Thoracic aorta (tissue), 2 donors: ENCODE data around the gene LDLRAD2. TPM values are rescaled to one million over a fixed set of nuclear protein-coding genes. Genes with fewer than 3 reads are reported as not detected.
A peak's percentile ranks its signal among the peaks of the same experiment; 100 is the strongest.

Experiments
- ATAC-seq: fragments of 150-250 bp; one replicate; pipeline ENCODE4 v1.8.0; 2017; ENCODE audit warnings: low read depth; ENCODE audit not compliant: insufficient number of reproducible peaks, low FRiP score
- DNase-seq: peaks from one replicate; pipeline ENCODE4 v3.0.0-alpha.2; 2020; ENCODE audit warnings: low spot score
- H3K27ac ChIP-seq, 2 donors: fragments of 200-600 bp; sonication (generic); 1 replicate in 1 of 2; 2 replicates in 1 of 2; pipeline ENCODE4 v1.5.1; 2016; ENCODE audit warnings: mild to moderate bottlenecking in 2 of 2, moderate library complexity in 2 of 2
- H3K27me3 ChIP-seq: fragments of 200-600 bp; sonication (generic); replicated peaks from 2 replicates; pipeline ENCODE4 v1.6.0; 2016; ENCODE audit warnings: mild to moderate bottlenecking; ENCODE audit not compliant: insufficient read depth
- H3K36me3 ChIP-seq: fragments of 200-600 bp; sonication (generic); one replicate; pipeline ENCODE4 v1.5.1; 2016
- H3K4me1 ChIP-seq, 2 donors: fragments of 200-600 bp; sonication (generic); 1 replicate in 1 of 2; 2 replicates in 1 of 2; pipeline versions ENCODE4 v1.5.1 to v1.6.0; 2016; ENCODE audit warnings: low read depth in 2 of 2, mild to moderate bottlenecking in 1 of 2; ENCODE audit not compliant: control insufficient read depth in 1 of 2
- H3K4me3 ChIP-seq: fragments of 200-600 bp; sonication (generic); 2 replicates; pipeline ENCODE4 v1.5.1; 2016; ENCODE audit warnings: mild to moderate bottlenecking
- H3K9me3 ChIP-seq: fragments of 200-600 bp; sonication (generic); 2 replicates; pipeline ENCODE4 v1.5.1; 2016
- total RNA-seq, 2 donors: library from RNA; depleted of rRNA; stranded (reverse); fragments of >200 nt; gene quantifications; one replicate each; pipeline versions ENCODE4 v1.1.0 to v1.2.3, GENCODE V29; 2016
- TF ChIP-seq, protein P1 (sequence below): fragments of 200-600 bp; sonication (generic); IDR thresholded peaks from one replicate; pipeline ENCODE4 v1.5.1; 2019; ENCODE audit warnings: antibody characterized with exemption

Gene LDLRAD2
- total RNA-seq, 2 donors from 2014 or later, result 0.27 TPM; not detected in 1

DNA sequence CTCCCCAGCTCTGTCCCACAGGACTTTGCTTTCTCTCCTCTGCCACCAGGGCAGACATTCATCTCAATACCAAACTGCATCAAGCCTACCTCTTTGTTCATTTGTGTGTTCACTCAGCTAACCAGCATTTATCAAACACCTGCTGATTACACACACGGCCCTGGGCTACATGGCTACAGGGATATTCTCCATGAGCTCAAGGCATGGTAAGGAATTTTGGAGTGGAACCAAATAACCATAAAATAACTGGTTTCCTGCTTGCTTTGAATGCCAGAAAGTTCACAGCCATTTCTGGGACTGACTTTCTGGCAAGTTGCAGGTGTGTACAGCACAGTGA lies 54.6 kb downstream of the LDLRAD2 start:
- Histone ChIP-seq H3K36me3 (peaks cover 65% of the 10 kb centered on the region), H3K27ac (no peak overlapping the region), H3K4me1 (peaks cover 8 to 18% of the 10 kb centered on the region in 2 donors), H3K4me3 (no peak overlapping the region), H3K9me3 (no peaks in the 10 kb centered on the region), H3K27me3 (no peaks in the 10 kb centered on the region)
- DNase-seq (no peak), ATAC-seq (no peak)
- TF ChIP-seq, protein P1, sequence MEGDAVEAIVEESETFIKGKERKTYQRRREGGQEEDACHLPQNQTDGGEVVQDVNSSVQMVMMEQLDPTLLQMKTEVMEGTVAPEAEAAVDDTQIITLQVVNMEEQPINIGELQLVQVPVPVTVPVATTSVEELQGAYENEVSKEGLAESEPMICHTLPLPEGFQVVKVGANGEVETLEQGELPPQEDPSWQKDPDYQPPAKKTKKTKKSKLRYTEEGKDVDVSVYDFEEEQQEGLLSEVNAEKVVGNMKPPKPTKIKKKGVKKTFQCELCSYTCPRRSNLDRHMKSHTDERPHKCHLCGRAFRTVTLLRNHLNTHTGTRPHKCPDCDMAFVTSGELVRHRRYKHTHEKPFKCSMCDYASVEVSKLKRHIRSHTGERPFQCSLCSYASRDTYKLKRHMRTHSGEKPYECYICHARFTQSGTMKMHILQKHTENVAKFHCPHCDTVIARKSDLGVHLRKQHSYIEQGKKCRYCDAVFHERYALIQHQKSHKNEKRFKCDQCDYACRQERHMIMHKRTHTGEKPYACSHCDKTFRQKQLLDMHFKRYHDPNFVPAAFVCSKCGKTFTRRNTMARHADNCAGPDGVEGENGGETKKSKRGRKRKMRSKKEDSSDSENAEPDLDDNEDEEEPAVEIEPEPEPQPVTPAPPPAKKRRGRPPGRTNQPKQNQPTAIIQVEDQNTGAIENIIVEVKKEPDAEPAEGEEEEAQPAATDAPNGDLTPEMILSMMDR, result no peak

DNA sequence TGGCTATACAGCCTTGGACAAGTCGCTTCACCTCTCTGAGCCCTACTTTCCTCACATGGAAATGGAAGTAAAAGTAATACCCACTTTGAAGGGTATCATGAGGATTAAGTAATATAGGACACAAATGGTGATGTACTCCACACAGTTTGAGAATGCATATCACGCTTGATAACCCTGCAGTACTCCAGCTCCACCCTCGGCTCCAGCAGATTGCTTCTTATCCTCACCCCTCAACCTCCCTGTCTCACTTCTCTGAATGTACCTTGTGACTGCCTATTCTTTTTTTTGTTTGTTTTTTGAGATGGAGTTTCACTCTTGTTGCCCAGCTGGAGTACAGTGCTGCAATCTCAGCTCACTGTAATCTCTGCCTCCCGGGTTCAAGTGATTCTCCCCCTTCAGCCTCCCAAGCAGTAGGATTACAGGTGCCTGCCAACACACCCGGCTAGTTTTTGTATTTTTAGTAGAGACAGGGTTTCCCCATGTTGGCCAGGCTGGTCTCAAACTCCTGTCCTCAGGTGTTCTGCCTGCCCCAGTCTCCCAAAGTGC lies 55.5 kb downstream of the LDLRAD2 start:
- Histone ChIP-seq H3K27me3 (no peaks in the 10 kb centered on the region), H3K4me3 (no peak overlapping the region), H3K9me3 (no peaks in the 10 kb centered on the region), H3K36me3 (peaks cover 61% of the 10 kb centered on the region), H3K4me1 (peaks cover 8 to 25% of the 10 kb centered on the region in 2 donors), H3K27ac (peak overlapping the region in 1 of 2 donors; percentile 59)
- TF ChIP-seq, protein P1, result no peak
- DNase-seq (no peak), ATAC-seq (no peak)

DNA sequence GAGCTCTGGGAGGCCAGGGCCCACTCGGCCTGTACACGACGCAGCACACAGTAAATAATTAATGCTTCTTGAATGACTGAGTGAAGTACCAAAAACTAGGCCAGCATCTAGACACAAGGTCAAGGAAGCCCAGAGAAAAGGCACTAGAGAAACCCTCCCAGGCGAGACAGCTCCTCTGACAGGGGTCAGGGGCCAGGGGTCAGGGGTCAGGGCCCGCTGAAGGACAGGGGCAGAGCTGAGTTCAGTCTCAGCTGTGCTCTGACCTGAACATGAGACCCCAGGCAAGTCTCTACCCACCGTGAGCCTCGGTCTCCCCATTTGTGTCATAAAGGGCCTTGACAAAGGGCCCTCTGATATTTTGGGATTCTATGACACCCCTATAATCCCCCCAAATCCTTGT lies 56.4 kb downstream of the LDLRAD2 start:
- TF ChIP-seq, protein P1, result no peak
- no peak for DNase-seq
- Histone ChIP-seq H3K4me3 (no peak overlapping the region), H3K9me3 (no peaks in the 10 kb centered on the region), H3K36me3 (peaks cover 70% of the 10 kb centered on the region), H3K4me1 (peaks cover 8 to 34% of the 10 kb centered on the region in 2 donors), H3K27me3 (no peaks in the 10 kb centered on the region), H3K27ac (peak overlapping the region in 1 of 2 donors; percentile 59)
- ATAC-seq, result no peak

DNA sequence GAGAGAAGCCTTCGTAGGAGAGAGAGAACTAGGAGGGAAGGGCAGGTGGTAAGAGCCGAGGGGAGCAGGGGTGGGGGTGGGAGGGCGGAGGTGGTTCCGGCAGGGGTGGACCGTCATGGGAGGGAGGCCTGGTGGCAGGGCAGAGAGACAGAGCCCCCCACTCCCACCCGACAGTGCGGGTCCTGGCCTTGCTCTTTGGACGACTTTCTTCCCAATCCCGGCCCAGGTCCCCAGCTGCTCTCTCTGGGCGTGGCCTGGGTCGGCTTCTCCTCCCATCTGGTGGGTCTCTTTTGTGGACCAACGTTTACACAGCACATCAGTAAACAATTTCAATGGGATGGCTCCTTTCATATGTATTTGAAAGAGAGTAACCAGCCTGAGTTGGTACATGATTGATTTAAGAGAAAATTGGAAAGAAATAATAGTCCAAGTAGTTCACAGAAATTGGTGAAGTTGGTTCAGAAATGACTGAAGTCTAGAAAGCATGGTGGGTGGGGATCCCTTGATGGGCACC lies 56.9 kb downstream of the LDLRAD2 start:
- Histone ChIP-seq H3K9me3 (no peaks in the 10 kb centered on the region), H3K27ac (peak overlapping the region; percentile 59 to 80), H3K27me3 (no peaks in the 10 kb centered on the region), H3K4me1 (peaks cover 8 to 34% of the 10 kb centered on the region in 2 donors), H3K4me3 (no peak overlapping the region), H3K36me3 (peaks cover 73% of the 10 kb centered on the region)
- no peak for DNase-seq
- TF ChIP-seq, protein P1, result no peak
- ATAC-seq, result no peak

DNA sequence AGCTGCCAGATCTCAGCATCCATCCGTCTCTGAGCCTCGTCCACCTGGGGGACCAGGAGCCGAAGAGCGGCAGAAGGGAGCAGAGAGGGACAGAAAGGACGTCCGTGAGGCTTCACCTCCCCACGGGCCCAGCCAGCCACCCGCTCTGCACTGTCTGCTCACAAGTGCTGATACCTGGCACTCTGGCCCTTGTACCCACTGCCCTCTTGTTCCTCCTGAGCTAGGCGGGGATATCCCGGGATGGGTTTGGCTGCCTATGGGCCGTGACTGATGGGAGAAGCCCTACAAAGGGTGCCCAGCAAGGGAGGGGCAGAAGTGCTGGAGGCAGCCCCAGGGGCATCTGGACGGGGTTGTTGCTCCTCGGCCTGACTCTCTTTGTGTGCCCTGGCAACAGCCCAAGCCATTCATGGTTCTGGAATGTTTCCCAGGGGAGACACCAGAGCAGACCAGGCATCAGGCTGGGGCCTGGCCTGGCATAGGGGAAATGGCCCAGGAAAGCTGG lies 57.6 kb downstream of the LDLRAD2 start:
- TF ChIP-seq, protein P1, result no peak
- Histone ChIP-seq H3K4me3 (no peak overlapping the region), H3K27me3 (no peaks in the 10 kb centered on the region), H3K4me1 (peaks cover 8 to 34% of the 10 kb centered on the region in 2 donors), H3K9me3 (no peaks in the 10 kb centered on the region), H3K36me3 (peaks cover 73% of the 10 kb centered on the region), H3K27ac (peak overlapping the region; percentile 59 to 80)
- DNase-seq (peak; percentile 92), ATAC-seq (peak; percentile 83)
